GM19397 (cell line): ENCODE results near the gene ARHGEF19.
"Not testable (repeated sequence)": the region's sequence is repeated elsewhere in the genome, so short reads cannot be mapped to it uniquely, and the experiment has no call there.

Experiments used
- ATAC-seq: cut with Tn5 transposase; IDR thresholded peaks from one replicate; pipeline ENCODE4 v1.9.1; 2021; ENCODE audit warnings: mild to moderate bottlenecking, moderate library complexity; ENCODE audit not compliant: unreplicated experiment

ARHGEF19 gene

GRCh38 chr1:16222716-16223115, 10.3 kb upstream of the ARHGEF19 start:
- ATAC-seq = not testable (repeated sequence)

DNA sequence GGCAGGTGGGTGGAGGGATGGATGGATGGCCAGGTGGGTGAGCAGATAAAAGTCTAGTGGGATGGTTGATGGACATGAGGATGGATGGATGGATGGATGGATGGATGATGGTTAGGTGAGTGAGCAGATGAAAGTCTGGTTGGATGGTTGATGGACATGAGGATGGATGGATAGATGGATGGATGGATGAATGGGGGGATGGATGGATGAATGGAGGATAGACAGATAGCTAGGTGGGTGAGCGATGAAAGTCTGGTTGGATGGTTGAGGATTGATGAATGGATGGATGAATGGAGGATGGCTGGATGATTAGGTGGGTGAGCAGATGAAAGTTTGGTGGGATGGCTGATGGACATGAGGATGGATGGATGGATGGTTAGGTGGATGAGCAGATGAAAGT, 9.0 kb upstream of the ARHGEF19 start:
- no peak for ATAC-seq

DNA sequence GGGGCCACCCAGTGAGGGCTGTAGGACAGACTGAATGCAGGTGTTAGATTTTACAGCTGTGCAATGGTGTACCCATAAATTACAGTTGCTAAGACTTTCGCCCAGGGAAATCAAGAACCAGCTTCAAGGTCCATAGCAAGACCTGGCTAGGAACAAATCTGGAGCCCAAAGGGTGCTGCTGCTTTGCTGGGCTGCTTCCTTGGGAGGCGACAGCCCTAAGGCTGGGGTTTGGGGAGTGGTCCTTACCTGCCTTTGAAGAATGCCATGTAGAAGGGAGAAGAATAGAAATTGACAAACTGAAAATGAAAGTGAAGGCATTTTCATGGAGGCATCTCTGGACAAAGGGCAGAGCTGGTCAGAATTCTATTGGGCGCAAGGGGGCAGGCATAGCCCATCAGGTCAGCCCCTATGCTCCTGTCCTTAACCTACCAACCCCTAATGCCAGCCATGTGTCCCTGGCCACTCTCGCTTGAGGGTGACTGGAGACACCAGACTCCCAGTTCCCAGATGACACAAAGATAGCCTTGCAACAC, 7.6 kb upstream of the ARHGEF19 start:
- no peak for ATAC-seq

GRCh38 chr1:16218674-16219071, 6.2 kb upstream of the ARHGEF19 start:
- ATAC-seq = no peak

- ATAC-seq = no peak
Observed at GRCh38 chr1:16218014-16218673, 5.7 kb upstream of the ARHGEF19 start.

- ATAC-seq = peak; percentile 88
Observed at GRCh38 chr1:16217061-16217785, 4.8 kb upstream of the ARHGEF19 start.

DNA sequence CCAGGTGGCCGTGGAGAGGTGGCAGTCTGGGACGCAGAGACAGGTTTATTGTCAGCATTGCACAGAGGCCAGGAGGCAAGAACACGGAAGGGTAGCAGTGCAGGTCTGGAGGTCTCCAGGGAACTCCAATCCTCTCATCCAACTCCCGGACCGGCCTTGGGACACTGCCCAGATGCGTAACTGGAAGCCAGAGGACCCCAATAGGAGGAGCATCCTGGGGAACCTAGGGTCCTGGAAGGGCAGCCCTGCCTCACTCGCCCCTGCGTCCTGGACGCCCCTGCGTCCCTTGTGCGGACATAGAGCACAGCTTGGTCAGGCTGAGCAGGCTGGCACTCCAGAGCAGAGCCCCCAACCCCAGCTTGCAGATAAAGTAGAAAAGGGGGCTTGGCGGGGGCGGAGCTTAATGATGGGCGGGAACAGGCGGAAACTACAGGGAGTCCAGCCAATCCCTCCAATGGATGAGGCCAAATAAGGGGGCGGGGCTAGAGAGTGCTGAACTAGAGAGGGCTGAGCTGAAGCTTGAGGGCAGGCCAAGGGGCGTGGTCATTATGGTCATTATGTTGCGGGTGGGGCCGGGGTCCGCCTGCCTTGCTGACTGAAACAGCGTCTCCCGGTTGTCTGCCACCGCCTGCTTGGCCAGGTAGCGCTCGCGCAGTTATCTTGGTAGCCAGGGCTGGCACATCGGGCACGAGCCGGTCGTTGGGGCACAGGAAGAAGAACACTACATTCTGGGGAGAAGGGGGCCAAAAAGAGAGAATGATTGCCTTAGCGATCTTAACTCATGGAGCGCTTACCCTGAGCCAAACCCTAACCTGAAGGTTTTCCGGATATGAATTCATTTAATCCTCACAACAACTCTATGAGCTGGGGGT, 3.7 kb upstream of the ARHGEF19 start:
- ATAC-seq = no peak

DNA sequence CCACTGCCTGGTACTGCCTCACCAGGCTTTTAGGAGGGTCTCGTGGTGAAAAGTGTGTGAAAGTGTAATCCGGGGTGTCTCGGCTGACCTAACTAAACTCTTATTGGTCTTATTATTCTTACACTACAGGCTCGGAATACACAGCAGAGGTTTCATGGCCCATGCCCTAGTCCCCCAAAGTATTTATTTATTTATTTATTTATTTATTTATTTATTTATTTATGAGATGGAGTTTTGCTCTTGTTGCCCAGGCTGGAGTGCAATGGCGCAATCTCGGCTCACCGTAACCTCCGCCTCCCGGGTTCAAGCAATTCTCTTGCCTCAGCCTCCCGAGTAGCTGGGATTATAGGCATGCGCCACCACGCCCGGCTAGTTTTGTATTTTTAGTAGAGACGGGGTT, 2.8 kb upstream of the ARHGEF19 start:
- ATAC-seq = not testable (repeated sequence)

GRCh38 chr1:16213544-16213943, 1.1 kb upstream of the ARHGEF19 start:
- not testable (repeated sequence) for ATAC-seq

DNA sequence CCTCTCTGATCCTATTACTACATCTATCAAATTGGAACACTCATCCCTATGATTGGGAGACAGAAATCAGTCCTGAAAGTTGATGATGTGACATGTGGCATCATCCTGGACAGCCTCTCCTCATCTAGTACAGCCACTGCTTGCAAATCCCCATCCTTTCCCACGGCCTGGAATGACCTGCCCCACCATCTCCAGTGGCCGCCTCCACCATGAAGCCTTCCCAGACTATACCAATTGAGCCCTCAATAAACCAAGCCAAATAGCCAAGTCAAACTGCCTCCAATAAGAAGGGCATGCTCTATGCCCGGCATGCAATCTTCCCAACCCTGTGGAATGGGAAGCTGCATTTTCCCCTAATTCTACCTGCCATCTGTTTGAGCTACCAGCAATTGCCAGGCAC, 561 bp upstream of the ARHGEF19 start:
- ATAC-seq = no peak

DNA sequence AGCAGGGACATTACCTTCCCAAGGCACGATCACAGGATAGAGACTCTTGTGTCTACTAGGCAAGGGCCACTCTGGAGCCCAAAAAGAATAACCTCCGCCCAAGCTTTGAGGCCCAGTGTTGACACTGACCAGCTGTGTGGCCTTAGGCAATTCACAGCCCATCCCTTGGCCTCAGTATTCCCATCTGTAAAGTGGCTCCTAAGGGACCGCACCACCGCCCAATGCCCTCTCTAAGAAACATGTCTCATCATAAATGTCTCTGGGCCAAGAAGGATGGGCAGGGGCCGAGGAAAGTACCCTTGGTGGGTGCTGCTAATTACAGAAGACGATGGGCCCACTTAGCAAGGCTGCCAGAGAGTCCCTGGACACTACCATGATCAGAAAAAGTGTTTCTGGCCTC, 628 bp downstream of the ARHGEF19 start:
- ATAC-seq = no peak

- ATAC-seq = no peak
Observed at GRCh38 chr1:16210581-16210980, 1.9 kb downstream of the ARHGEF19 start.

- ATAC-seq = no peak
Observed at GRCh38 chr1:16209847-16210407, 2.5 kb downstream of the ARHGEF19 start.

- no peak for ATAC-seq
Observed at GRCh38 chr1:16209132-16209846, 3.2 kb downstream of the ARHGEF19 start.

GRCh38 chr1:16208270-16208987, 4.0 kb downstream of the ARHGEF19 start:
- no peak for ATAC-seq

GRCh38 chr1:16207318-16208269, 4.9 kb downstream of the ARHGEF19 start:
- ATAC-seq = no peak

- peak; percentile 64 for ATAC-seq
Observed at GRCh38 chr1:16206547-16207317, 5.7 kb downstream of the ARHGEF19 start.
